GM23248 (cell line): Measurements from ENCODE around the gene CAMKMT.

Experiments
- EZH2 ChIP-seq: fragments of 200-600 bp; sonication (generic); IDR thresholded peaks from 2 replicates; pipeline ENCODE4 v1.6.1; 2018; ENCODE audit warnings: antibody characterized with exemption, mild to moderate bottlenecking; ENCODE audit not compliant: insufficient read depth, poor library complexity, severe bottlenecking
- EZH2phosphoT487 ChIP-seq: fragments of 200-600 bp; sonication (generic); IDR thresholded peaks from 2 replicates; pipeline ENCODE4 v1.6.1; 2018; ENCODE audit warnings: antibody characterized with exemption, moderate library complexity, mild to moderate bottlenecking, low read depth; ENCODE audit not compliant: insufficient read depth

GRCh38 chr2:44543773-44544725, 182.3 kb downstream of the CAMKMT start:
- TF ChIP-seq EZH2phosphoT487 (no peak), EZH2 (no peak)
